Activated CD8-positive, alpha-beta memory T cell treated with anti-CD3 and anti-CD28 coated beads for 36 hours (primary cell): Measurements from ENCODE around the gene CDKN2C. TPM values are rescaled to one million over a fixed set of nuclear protein-coding genes. Genes with fewer than 3 reads are reported as not detected.
"Not testable (repeated sequence)": the region's sequence is repeated elsewhere in the genome, so short reads cannot be mapped to it uniquely, and the experiment has no call there.

Experiments
- CTCF ChIA-PET: fragments of 350-600 bp; sonication (Branson Sonifier 250); formaldehyde crosslinking; loops from one replicate; lab custom pipeline; 2021; ENCODE audit warnings: antibody characterized with exemption; lab: Charles Lee
- POLR2A ChIA-PET: fragments of 350-600 bp; sonication (Branson Sonifier 250); formaldehyde crosslinking; loops from one replicate; lab custom pipeline; 2021; ENCODE audit warnings: antibody characterized with exemption; lab: Charles Lee
- total RNA-seq, 2 experiments: library from RNA; stranded (reverse); gene quantifications; one replicate each; pipeline ENCODE4 v1.2.3, GENCODE V29; 2021

CDKN2C gene
- total RNA-seq, 2 experiments from 2014 or later, result 8.9 to 10.6 TPM

DNA sequence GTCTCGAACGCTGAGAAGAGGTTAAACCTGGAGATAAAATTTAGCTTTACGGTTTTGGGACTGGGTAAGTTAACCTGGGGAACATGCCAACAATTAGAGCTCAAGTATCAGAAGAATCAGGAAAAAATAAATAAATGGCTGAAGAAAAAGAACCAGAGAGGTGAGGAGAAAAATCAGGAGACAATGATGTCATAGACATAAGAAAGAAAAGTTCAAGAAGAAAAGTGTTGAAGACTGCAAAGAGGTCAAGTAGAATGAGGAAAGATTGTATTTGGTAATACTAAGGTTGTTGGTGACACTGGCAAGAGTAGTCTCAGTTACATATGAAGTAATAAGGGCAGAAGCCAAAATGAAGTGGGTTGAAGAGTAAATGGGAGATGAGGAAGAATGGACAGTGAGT is 26.0 kb downstream of the CDKN2C start:
- CTCF ChIA-PET, result interaction anchor here (0.9 kb wide), 1 partner anchor 30 kb away, joined by 3 read pairs; no protein-coding TSS in a partner anchor
- POLR2A ChIA-PET, result interaction anchor here (0.6 kb wide), 1 partner anchor 229 kb away, joined by 4 read pairs; no protein-coding TSS in a partner anchor

DNA sequence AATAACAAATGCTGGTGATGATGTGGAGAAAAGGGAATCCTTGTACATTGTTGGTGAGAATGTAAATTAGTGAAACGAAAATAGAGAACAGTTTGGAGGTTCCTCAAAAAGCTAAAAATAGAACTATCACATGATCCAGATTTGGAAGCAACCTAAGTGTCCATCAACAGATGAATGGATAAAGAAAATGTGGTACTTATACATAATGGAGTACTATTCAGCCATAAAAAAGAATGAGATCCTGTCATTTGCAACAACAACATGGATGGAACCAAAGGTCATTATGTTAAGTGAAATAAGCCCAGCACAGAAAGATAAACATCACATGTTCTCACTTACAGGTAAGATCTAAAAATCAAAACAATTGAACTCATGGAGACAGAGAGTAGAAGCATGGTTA is 29.3 kb downstream of the CDKN2C start:
- POLR2A ChIA-PET, CTCF ChIA-PET: not testable (repeated sequence)

DNA sequence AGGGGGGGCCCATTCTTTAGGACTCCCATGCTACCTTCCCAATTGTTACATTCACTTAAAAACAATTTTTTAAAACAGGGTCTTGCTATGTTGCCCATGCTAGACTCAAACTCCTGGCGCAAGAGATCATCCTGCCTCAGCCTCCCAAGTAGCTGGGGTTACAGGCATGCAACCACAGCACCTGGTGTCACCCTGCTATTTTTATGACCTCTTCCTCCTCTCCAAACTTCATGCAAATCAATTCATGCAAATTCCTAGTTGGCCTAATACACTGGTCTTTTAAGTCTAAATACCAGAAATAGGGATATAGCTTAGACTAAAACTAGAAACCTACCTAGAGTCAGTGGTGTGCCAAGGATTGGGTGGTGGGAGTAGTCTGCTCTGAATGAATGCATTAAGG is 30.1 kb downstream of the CDKN2C start:
- POLR2A ChIA-PET, result no interaction called here
- CTCF ChIA-PET, result interaction anchor here (1.0 kb wide), 1 partner anchor 127 kb away, joined by 3 read pairs; no protein-coding TSS in a partner anchor

DNA sequence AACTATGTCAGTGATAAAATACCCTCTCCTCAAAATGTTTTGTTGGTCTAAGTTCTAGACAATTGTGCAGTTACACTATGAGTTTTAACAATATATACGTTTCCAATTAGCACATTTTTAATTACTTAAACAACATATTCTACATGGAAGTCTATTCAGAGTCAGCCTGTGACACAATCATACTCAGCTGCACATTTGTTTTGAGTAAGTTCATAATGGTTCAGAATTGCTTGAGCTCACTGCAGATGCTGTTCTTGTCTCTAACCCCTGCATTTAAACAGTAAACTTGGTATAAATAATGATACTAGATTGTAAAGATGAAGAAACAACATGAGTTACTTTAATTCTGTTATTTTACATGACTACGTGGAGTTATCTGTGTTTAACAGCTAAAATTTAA is 30.6 kb downstream of the CDKN2C start:
- POLR2A ChIA-PET, result no interaction called here
- CTCF ChIA-PET, result interaction anchor here (1.0 kb wide), 1 partner anchor 128 kb away, joined by 3 read pairs; no protein-coding TSS in a partner anchor

DNA sequence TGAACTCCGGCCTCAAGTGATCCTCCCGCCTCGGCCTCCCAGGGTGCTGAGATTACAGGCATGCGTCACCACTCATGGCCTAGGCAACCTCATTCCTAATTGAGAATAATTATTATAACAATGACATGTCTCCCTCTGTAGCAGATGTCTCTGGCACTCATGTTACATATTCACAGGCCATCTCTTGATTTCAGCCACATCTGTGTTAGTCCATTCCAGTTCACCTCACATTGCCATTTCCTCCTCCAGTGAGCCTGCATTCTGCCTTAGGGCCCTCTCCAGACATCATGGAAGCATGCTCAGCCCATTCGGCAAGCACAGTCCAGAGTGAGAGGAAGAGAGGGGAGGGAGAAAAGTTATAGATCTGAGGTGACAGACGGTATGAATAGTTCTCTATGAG is 32.5 kb downstream of the CDKN2C start:
- ChIA-PET CTCF (no interaction called here), POLR2A (no interaction called here)

DNA sequence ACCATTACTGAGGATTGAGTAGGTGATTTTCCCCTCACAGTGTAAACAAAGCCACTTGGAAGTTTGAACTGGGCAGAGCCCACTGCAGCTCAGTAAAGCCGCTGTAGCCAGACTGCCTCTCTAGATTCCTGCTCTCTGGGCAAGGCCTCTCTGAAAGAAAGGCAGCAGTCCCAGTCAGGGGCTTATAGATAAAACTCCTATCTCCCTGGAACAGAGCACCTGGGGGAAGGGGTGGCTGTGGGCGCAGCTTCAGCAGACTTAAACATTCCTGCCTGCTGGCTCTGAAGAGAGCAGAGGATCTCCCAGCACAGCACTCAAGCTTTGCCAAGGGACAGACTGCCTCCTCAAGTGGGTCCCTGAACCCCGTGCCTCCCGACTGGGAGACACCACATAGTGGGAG is 35.5 kb downstream of the CDKN2C start:
- CTCF ChIA-PET, POLR2A ChIA-PET: not testable (repeated sequence)

DNA sequence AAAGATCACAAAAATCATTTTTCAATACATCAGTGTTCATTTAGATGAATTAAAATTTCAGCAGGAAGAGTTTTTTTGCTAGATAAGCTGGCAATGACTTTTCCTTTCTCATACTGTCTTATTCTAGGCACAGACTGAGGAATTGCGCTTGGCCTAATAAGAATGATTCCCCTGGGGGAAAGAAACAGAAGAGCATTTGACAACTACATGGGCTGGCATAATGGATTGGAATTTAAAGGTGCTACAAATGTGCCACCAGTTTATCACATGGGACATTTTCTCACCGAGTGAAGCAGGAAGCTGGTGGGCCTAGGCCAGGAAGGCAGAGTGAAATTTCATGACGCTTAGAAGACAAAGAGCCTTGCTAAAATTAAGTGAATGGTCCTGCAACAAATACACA is 39.3 kb downstream of the CDKN2C start:
- ChIA-PET POLR2A (no interaction called here), CTCF (no interaction called here)

DNA sequence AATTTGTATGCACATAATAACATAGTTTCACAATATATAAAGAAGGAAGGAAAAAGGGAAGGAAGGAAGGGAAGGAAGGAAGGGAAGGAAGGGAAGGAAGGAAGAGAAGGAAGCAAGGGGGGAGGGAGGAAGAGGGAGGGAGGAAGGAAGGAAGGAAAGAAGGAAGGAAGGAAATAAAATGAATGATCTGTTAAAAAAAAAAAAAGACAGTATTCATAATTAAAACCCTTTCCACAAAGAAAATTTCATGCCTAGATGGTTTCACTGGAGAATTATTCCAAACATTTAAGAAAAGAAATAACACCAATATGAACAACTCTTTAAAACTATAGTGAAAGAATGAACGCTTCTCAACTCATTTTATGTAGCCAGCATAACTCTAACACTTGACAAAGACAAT is 44.8 kb downstream of the CDKN2C start:
- ChIA-PET POLR2A (no interaction called here), CTCF (no interaction called here)

DNA sequence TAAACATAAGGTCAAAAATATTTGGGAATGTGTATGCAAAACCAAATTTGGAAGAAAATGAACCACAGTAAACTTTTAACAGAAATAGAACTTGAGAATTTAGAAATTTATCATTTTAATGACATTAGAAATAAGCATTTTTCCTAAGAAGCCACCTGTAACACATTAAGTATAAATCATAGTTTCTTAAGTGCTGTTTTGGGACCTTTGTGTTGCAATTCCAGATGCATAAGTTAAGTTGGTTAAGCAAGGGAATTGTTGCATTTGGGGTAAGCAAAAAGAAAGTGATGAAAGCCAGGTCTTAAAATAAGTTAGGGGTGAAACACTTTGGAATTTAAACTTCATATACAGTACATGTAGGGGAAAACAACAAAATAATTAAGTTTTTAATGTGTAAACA is 49.8 kb downstream of the CDKN2C start:
- CTCF ChIA-PET, result interaction anchor here (0.5 to 0.6 kb wide), 2 partner anchors 10 to 72 kb away, joined by 3 to 5 read pairs; no protein-coding TSS in a partner anchor
- POLR2A ChIA-PET, result no interaction called here

Other genes starting within 250 kb of the CDKN2C start
- 10 to 100 TPM; 79.7 to 86.4 TPM for gene FAF1, start 10.0 kb upstream of the CDKN2C start, total RNA-seq
- gene C1orf185, start 132.0 kb downstream of the CDKN2C start, total RNA-seq, result not detected